Smooth muscle cell (in vitro differentiated cells): ENCODE data around the gene THAP4. TPM values are rescaled to one million over a fixed set of nuclear protein-coding genes. Genes with fewer than 3 reads are reported as not detected.

Source experiments
- DNase-seq: peaks from one replicate; lab custom pipeline; 2025; ENCODE audit not compliant: unreplicated experiment; lab: John Stamatoyannopoulos, UW
- H2AFZ ChIP-seq: fragments of 200-600 bp; sonication (generic); 2 replicates; pipeline ENCODE4 v1.6.0; 2016; ENCODE audit warnings: antibody characterized with exemption, low read depth, mild to moderate bottlenecking
- H3F3A ChIP-seq: fragments of 200-600 bp; sonication (generic); 2 replicates; pipeline ENCODE4 v1.6.0; 2017; ENCODE audit warnings: antibody characterized with exemption, low read depth
- H3K27ac ChIP-seq: fragments of 200-600 bp; sonication (generic); 2 replicates; pipeline ENCODE4 v1.5.1; 2016; ENCODE audit warnings: low read depth, mild to moderate bottlenecking
- H3K27me3 ChIP-seq: fragments of 200-600 bp; sonication (generic); 2 replicates; pipeline ENCODE4 v1.6.1; 2016; ENCODE audit warnings: low read depth, mild to moderate bottlenecking
- H3K36me3 ChIP-seq: fragments of 200-600 bp; sonication (generic); 2 replicates; pipeline ENCODE4 v1.5.1; 2016; ENCODE audit warnings: low read depth
- H3K4me1 ChIP-seq: fragments of 200-600 bp; sonication (generic); 2 replicates; pipeline ENCODE4 v1.5.1; 2016; ENCODE audit warnings: low read depth
- H3K4me2 ChIP-seq: fragments of 200-600 bp; sonication (generic); 2 replicates; pipeline ENCODE4 v1.6.0; 2016; ENCODE audit warnings: mild to moderate bottlenecking
- H3K4me3 ChIP-seq: fragments of 200-600 bp; sonication (generic); 2 replicates; pipeline ENCODE4 v1.5.1; 2016; ENCODE audit warnings: mild to moderate bottlenecking
- H3K79me2 ChIP-seq: fragments of 200-600 bp; sonication (generic); 2 replicates; pipeline ENCODE4 v1.6.0; 2016; ENCODE audit warnings: low read depth, mild to moderate bottlenecking
- H3K9ac ChIP-seq: fragments of 200-600 bp; sonication (generic); 2 replicates; pipeline ENCODE4 v1.6.0; 2016; ENCODE audit warnings: low read depth
- H3K9me3 ChIP-seq: fragments of 200-600 bp; sonication (generic); replicated peaks from 2 replicates; pipeline ENCODE4 v1.5.1; 2016; ENCODE audit warnings: low read depth
- H4K20me1 ChIP-seq: fragments of 200-600 bp; sonication (generic); 2 replicates; pipeline ENCODE4 v1.6.0; 2016; ENCODE audit warnings: low read depth
- CTCF ChIP-seq: fragments of 200-600 bp; sonication (generic); IDR thresholded peaks from 2 replicates; pipeline ENCODE4 v1.5.1; 2017; ENCODE audit warnings: borderline replicate concordance, mild to moderate bottlenecking, antibody characterized with exemption; ENCODE audit not compliant: insufficient read depth, poor library complexity, severe bottlenecking
- WGBS: methylation state at CpG from one replicate; pipeline ENCODE4 v1.1.7; 2016; ENCODE audit warnings: low lambda C conversion rate; 5-methylcytosine and 5-hydroxymethylcytosine counted together
- polyA plus RNA-seq: library from polyadenylated mRNA; unstranded; fragments of >200 nt; fragmentation: Nextera tagmentation; extraction: Ambion mirVana; gene quantifications from 2 replicates; pipeline ENCODE4 v1.2.1, GENCODE V29; 2016
- total RNA-seq: library from RNA; depleted of rRNA; stranded (reverse); fragments of >200 nt; gene quantifications from 2 replicates; pipeline ENCODE4 v1.2.3, GENCODE V29; 2014

Gene THAP4
- total and polyA plus RNA-seq, 2 experiments from 2014 or later = 23.1 to 38.8 TPM

- peaks cover 24% of the 10 kb centered on the region for H3K27me3 ChIP-seq
- no peaks in the 10 kb centered on the region for H3K79me2 ChIP-seq
- TF ChIP-seq CTCF = no peak
- no peak overlapping the region for H3K4me2 ChIP-seq
- H3K9ac ChIP-seq = no peak overlapping the region
- H3K36me3 ChIP-seq = no peaks in the 10 kb centered on the region
- 91% methylated on average over 9 of the region's 11 CpGs for WGBS
- H3K27ac ChIP-seq = no peak overlapping the region
- H4K20me1 ChIP-seq = no peaks in the 10 kb centered on the region
- no peak for DNase-seq
- no peaks in the 10 kb centered on the region for H3K9me3 ChIP-seq
- peaks cover 4% of the 10 kb centered on the region for H3F3A ChIP-seq
- H3K4me1 ChIP-seq = peaks cover 7% of the 10 kb centered on the region
- H3K4me3 ChIP-seq = no peak overlapping the region
- H2AFZ ChIP-seq = no peak overlapping the region
These were observed 97.2 kb downstream of the THAP4 start for GRCh38 chr2:241539616-241540374.

GRCh38 chr2:241538838-241539615 lies 97.9 kb downstream of the THAP4 start:
- Histone ChIP-seq H3K4me3 (no peak overlapping the region), H3F3A (peaks cover 4% of the 10 kb centered on the region), H3K9ac (no peak overlapping the region), H3K79me2 (no peaks in the 10 kb centered on the region), H3K36me3 (no peaks in the 10 kb centered on the region), H2AFZ (no peak overlapping the region), H3K27me3 (peaks cover 24% of the 10 kb centered on the region), H3K9me3 (no peaks in the 10 kb centered on the region), H3K4me2 (no peak overlapping the region), H3K27ac (no peak overlapping the region), H3K4me1 (peaks cover 7% of the 10 kb centered on the region), H4K20me1 (no peaks in the 10 kb centered on the region)
- 90% methylated on average over 15 of the region's 15 CpGs for WGBS
- DNase-seq = no peak
- no peak for TF ChIP-seq CTCF

- 80% methylated on average over 13 of the region's 13 CpGs for WGBS
- H3K9ac ChIP-seq = no peak overlapping the region
- peaks cover 5% of the 10 kb centered on the region for H3K27me3 ChIP-seq
- DNase-seq = no peak
- TF ChIP-seq CTCF = no peak
- peaks cover 4% of the 10 kb centered on the region for H3K4me1 ChIP-seq
- no peaks in the 10 kb centered on the region for H4K20me1 ChIP-seq
- no peak overlapping the region for H3K4me2 ChIP-seq
- H3K79me2 ChIP-seq = no peaks in the 10 kb centered on the region
- H3K9me3 ChIP-seq = no peaks in the 10 kb centered on the region
- H2AFZ ChIP-seq = no peak overlapping the region
- H3K36me3 ChIP-seq = no peaks in the 10 kb centered on the region
- no peaks in the 10 kb centered on the region for H3F3A ChIP-seq
- no peak overlapping the region for H3K27ac ChIP-seq
- H3K4me3 ChIP-seq = no peak overlapping the region
These were observed 100.9 kb downstream of the THAP4 start for GRCh38 chr2:241535871-241536655.
